Measurements from ENCODE around the gene LPP. TPM values are rescaled to one million over a fixed set of nuclear protein-coding genes. Genes with fewer than 3 reads are reported as not detected.

Gene LPP
- total RNA-seq, 1 donor from 2014 or later: 132 TPM

DNA sequence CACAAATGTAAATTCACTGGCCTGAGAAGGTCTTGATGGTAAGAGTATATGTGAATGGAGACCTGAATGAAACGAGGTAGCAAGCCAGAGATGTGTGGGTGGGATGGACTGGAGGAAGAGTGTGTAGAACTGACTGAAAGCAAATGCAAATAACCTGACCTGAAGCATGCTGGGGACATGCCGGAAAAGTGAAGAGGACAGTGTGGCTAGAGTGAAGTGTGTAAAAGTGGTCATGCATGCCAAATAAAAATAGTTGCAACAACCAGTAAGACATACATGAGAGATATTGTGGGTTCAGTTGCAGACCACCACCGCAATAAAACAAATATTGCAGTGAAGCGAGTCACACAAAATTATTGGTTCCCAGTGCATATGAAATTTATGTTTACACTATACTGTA lies 82.3 kb downstream of the LPP start:
- no peaks in the 10 kb centered on the region for H3K9me3 Mint-ChIP-seq
- no peak overlapping the region for H3K27ac Mint-ChIP-seq
- TF ChIP-seq, protein P1, sequence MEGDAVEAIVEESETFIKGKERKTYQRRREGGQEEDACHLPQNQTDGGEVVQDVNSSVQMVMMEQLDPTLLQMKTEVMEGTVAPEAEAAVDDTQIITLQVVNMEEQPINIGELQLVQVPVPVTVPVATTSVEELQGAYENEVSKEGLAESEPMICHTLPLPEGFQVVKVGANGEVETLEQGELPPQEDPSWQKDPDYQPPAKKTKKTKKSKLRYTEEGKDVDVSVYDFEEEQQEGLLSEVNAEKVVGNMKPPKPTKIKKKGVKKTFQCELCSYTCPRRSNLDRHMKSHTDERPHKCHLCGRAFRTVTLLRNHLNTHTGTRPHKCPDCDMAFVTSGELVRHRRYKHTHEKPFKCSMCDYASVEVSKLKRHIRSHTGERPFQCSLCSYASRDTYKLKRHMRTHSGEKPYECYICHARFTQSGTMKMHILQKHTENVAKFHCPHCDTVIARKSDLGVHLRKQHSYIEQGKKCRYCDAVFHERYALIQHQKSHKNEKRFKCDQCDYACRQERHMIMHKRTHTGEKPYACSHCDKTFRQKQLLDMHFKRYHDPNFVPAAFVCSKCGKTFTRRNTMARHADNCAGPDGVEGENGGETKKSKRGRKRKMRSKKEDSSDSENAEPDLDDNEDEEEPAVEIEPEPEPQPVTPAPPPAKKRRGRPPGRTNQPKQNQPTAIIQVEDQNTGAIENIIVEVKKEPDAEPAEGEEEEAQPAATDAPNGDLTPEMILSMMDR (IDR thresholded peaks at IDR 0.05; ENCODE audit: unreplicated experiment): no peak
- H3K4me1 Mint-ChIP-seq: peaks cover 18% of the 10 kb centered on the region
- H3K36me3 Mint-ChIP-seq: no peaks in the 10 kb centered on the region
- no peak for DNase-seq (ENCODE audit: low spot score in 2 of 2, unreplicated experiment in 2 of 2)
- no peaks in the 10 kb centered on the region for H3K27me3 Mint-ChIP-seq (ENCODE audit: low read depth)
- no peak overlapping the region for H3K4me3 Mint-ChIP-seq

DNA sequence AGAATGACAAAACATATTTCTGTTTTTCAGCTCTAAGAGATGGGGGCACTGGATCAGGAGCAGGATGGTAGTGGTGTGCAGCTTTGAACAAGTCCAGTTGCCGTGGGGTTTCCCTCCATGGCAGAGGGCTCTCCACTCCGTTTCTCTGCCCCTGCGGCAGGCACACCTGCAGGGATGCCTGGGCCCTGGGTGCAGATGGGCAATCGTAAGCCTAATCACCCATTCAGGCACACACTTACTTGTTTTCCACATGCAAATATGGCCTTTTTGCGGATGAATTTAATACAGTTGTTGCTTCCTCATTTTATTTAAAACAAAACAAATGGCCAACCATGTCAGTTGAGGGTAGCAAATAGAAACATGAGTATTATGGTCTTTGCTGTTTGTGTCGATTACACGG lies 85.1 kb downstream of the LPP start:
- no peaks in the 10 kb centered on the region for H3K9me3 Mint-ChIP-seq
- H3K4me1 Mint-ChIP-seq: peaks cover 25% of the 10 kb centered on the region
- H3K27me3 Mint-ChIP-seq (ENCODE audit: low read depth): no peaks in the 10 kb centered on the region
- H3K27ac Mint-ChIP-seq: no peak overlapping the region
- no peaks in the 10 kb centered on the region for H3K36me3 Mint-ChIP-seq
- DNase-seq (ENCODE audit: low spot score in 2 of 2, unreplicated experiment in 2 of 2): no peak
- H3K4me3 Mint-ChIP-seq: no peak overlapping the region
- TF ChIP-seq, protein P1 (IDR thresholded peaks at IDR 0.05; ENCODE audit: unreplicated experiment): no peak

DNA sequence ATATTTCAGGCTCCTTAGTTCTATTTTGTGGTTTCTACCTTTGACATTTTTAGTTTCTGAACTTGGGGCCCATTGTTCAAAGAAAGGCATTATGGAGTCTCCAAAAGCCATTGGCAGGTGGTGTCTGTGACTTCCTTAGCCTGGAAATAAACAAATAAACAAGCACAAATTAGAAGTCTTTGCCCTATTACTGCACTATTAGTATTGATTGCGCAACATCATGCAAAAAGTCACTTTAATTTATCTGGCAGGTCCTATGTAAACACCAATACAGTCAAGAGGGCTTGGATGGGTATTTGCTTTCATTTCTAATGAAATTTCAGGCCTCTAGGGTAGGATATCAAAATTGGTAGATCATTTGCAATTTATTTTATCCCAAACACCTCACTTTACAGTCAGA lies 85.6 kb downstream of the LPP start:
- TF ChIP-seq, protein P1 (IDR thresholded peaks at IDR 0.05; ENCODE audit: unreplicated experiment): no peak
- Mint-ChIP-seq H3K36me3 (no peaks in the 10 kb centered on the region), H3K4me3 (no peak overlapping the region), H3K9me3 (no peaks in the 10 kb centered on the region), H3K4me1 (peaks cover 25% of the 10 kb centered on the region), H3K27ac (no peak overlapping the region), H3K27me3 (ENCODE audit: low read depth) (no peaks in the 10 kb centered on the region)
- DNase-seq (ENCODE audit: low spot score in 2 of 2, unreplicated experiment in 2 of 2): no peak

DNA sequence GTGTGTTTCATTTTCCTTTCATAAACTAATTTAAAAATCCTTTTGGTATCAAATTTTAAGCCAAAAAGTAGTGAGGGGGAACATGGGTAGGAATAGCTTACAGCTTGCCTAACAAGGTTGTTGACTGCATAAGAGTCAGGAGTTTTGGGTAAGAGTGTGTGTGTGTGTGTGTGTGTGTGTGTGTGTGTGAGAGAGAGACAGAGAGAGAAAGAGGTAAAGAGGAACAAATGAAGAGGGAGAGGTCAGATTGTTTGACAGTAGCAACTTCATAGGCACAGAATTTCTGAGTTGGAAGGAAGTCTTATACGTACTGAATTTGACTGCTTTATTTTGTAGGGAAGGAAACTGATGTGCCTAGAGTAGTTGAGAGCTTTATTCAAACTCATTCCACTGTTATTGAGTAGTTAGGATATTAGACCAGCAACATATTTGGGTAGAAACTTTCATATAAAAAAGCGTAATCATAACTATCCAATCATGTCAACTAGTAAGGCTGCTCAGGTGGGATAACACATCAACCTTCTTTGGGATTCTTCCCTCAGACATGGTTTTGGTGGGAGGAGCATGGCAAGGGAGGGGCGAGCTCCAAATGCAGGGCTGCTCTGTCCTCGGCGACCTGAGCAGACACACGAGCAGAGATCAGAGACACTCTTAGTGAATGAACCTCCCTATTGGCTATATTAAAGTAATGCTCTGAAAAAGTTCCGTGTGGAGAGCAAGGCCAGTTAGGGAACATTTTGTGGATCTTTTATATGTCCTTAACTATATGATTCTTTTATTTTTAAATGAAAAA lies 86.4 kb downstream of the LPP start:
- no peaks in the 10 kb centered on the region for H3K9me3 Mint-ChIP-seq
- no peak overlapping the region for H3K27ac Mint-ChIP-seq
- no peaks in the 10 kb centered on the region for H3K27me3 Mint-ChIP-seq (ENCODE audit: low read depth)
- peaks cover 25% of the 10 kb centered on the region for H3K4me1 Mint-ChIP-seq
- H3K36me3 Mint-ChIP-seq: no peaks in the 10 kb centered on the region
- no peak for DNase-seq (ENCODE audit: low spot score in 2 of 2, unreplicated experiment in 2 of 2)
- TF ChIP-seq, protein P1 (IDR thresholded peaks at IDR 0.05; ENCODE audit: unreplicated experiment): no peak
- H3K4me3 Mint-ChIP-seq: no peak overlapping the region

DNA sequence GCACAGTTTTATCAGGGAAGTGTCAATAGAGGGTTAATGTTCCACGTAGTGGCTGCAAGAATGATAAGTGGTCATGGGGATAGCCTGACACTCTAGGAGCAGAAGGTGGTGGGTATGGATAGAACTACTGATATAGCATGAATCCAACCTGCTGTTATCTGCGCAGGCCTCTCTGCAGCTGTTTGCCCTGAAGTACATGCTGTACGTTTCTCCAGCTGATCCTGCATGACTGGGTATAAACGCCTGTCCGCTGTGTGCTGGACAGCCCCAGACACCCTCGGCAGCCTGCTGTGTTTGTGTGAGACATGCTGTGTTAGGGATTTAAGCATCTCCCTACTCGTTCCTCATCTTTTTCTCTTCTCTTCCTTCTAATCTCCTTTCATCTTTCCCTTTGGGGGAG lies 87.1 kb downstream of the LPP start:
- no peak for DNase-seq (ENCODE audit: low spot score in 2 of 2, unreplicated experiment in 2 of 2)
- no peaks in the 10 kb centered on the region for H3K27me3 Mint-ChIP-seq (ENCODE audit: low read depth)
- H3K9me3 Mint-ChIP-seq: no peaks in the 10 kb centered on the region
- no peak overlapping the region for H3K4me3 Mint-ChIP-seq
- peaks cover 25% of the 10 kb centered on the region for H3K4me1 Mint-ChIP-seq
- TF ChIP-seq, protein P1 (IDR thresholded peaks at IDR 0.05; ENCODE audit: unreplicated experiment): no peak
- H3K36me3 Mint-ChIP-seq: no peaks in the 10 kb centered on the region
- H3K27ac Mint-ChIP-seq: no peak overlapping the region

Measured in mesothelial cell of epicardium (in vitro differentiated cells).